ENCODE results near the gene OLIG1.

Gene OLIG1

DNA sequence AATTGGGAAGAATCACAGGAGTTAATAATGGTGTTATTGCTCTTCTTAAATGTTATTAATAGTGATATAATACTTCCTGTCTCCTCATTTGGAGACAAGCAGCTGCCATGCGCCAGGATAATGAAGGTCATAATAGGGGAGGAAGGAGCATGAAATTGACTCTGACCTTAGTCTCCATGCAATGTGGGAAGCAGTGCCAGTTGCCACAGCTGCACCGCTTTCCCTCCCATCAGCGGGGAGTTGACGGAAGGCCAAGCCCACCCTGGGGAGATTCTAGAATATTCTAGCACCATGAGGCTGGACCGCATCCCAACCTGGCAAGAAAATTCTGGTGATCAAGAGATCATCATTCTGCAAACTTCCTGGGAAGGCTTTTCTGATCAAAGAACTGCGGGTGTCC, 11.0 kb upstream of the OLIG1 start:
- H3K27me3 ChIP-seq (ENCODE audit: insufficient read depth, low read depth, severe bottlenecking) = no peaks in the 10 kb centered on the region
- no peak overlapping the region for H3K4me3 ChIP-seq (ENCODE audit: low read depth, low read length)
- H3K36me3 ChIP-seq = no peaks in the 10 kb centered on the region
- no peak for DNase-seq
- TF ChIP-seq, protein P1, sequence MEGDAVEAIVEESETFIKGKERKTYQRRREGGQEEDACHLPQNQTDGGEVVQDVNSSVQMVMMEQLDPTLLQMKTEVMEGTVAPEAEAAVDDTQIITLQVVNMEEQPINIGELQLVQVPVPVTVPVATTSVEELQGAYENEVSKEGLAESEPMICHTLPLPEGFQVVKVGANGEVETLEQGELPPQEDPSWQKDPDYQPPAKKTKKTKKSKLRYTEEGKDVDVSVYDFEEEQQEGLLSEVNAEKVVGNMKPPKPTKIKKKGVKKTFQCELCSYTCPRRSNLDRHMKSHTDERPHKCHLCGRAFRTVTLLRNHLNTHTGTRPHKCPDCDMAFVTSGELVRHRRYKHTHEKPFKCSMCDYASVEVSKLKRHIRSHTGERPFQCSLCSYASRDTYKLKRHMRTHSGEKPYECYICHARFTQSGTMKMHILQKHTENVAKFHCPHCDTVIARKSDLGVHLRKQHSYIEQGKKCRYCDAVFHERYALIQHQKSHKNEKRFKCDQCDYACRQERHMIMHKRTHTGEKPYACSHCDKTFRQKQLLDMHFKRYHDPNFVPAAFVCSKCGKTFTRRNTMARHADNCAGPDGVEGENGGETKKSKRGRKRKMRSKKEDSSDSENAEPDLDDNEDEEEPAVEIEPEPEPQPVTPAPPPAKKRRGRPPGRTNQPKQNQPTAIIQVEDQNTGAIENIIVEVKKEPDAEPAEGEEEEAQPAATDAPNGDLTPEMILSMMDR (IDR thresholded peaks at IDR 0.05; ENCODE audit: low read depth, low read length) = no peak
- H3K27ac ChIP-seq = no peak overlapping the region
- H3K9me3 ChIP-seq (ENCODE audit: severe bottlenecking) = no peaks in the 10 kb centered on the region

GRCh38 chr21:33059380-33059841, 10.5 kb upstream of the OLIG1 start:
- Histone ChIP-seq H3K9me3 (ENCODE audit: severe bottlenecking) (no peaks in the 10 kb centered on the region), H3K27me3 (ENCODE audit: insufficient read depth, low read depth, severe bottlenecking) (no peaks in the 10 kb centered on the region), H3K27ac (no peak overlapping the region), H3K4me3 (ENCODE audit: low read depth, low read length) (no peak overlapping the region), H3K36me3 (no peaks in the 10 kb centered on the region)
- TF ChIP-seq, protein P1 (IDR thresholded peaks at IDR 0.05; ENCODE audit: low read depth, low read length) = no peak
- DNase-seq = no peak

DNA sequence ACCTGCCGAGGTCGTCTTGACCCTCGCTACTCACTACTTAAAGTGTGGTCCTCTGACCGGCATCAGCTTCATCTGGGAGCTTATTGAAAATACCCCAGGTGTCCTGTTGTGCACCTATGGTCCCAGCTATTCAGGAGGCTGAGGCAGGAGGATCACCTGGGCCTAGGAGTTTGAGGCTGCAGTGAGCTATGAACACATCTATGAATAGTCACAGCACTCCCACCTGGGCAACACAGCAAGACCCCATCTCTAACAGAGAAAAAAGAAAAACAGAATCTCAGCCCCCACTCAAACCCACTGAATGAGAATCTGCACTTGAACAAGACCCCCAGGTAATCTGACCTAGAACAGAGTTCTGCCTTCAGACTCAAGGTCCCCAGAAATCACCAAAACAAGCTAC, 8.7 kb upstream of the OLIG1 start:
- TF ChIP-seq, protein P1 (IDR thresholded peaks at IDR 0.05; ENCODE audit: low read depth, low read length) = no peak
- no peaks in the 10 kb centered on the region for H3K27me3 ChIP-seq (ENCODE audit: insufficient read depth, low read depth, severe bottlenecking)

DNA sequence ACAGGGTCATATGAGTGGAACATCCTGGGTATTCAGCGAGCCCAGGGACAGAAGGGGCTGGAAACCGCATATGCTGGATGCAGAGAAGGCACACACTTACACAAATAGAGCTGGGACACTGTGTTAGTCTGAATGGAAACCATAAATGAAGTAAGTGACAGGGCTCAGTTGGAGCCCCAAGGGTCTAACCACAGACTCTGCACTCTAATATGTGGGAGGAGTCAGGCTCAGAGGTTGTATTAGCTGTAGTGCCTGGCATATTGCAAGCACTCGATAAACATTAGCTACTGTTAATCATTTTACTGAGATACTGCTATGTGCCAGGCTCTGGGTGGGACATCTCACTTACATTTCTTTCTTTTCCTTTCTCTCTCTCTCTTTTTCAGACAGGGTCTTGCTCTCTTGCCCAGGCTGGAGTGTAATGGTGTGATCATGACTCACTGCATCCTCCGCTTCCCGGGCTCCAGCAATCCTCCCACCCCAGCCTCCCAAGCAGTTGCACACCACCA, 6.5 kb upstream of the OLIG1 start:
- H3K27me3 ChIP-seq (ENCODE audit: insufficient read depth, low read depth, severe bottlenecking) = peaks cover 5% of the 10 kb centered on the region
- H3K4me3 ChIP-seq (ENCODE audit: low read depth, low read length) = no peak overlapping the region

More for the DNA sequence above, 8.7 kb upstream of the OLIG1 start:
- no peak overlapping the region for H3K4me3 ChIP-seq (ENCODE audit: low read depth, low read length)
- no peak overlapping the region for H3K27ac ChIP-seq
- no peaks in the 10 kb centered on the region for H3K36me3 ChIP-seq
- H3K9me3 ChIP-seq (ENCODE audit: severe bottlenecking) = no peaks in the 10 kb centered on the region
- no peak for DNase-seq

GRCh38 chr21:33063907-33064622, 5.9 kb upstream of the OLIG1 start:
- TF ChIP-seq, protein P1 (IDR thresholded peaks at IDR 0.05; ENCODE audit: low read depth, low read length) = no peak
- Histone ChIP-seq H3K9me3 (ENCODE audit: severe bottlenecking) (peaks cover 3% of the 10 kb centered on the region), H3K36me3 (no peaks in the 10 kb centered on the region), H3K4me3 (ENCODE audit: low read depth, low read length) (no peak overlapping the region), H3K27ac (no peak overlapping the region), H3K27me3 (ENCODE audit: insufficient read depth, low read depth, severe bottlenecking) (peaks cover 10% of the 10 kb centered on the region)
- no peak for DNase-seq

More for the DNA sequence above, 6.5 kb upstream of the OLIG1 start:
- TF ChIP-seq, protein P1 (IDR thresholded peaks at IDR 0.05; ENCODE audit: low read depth, low read length) = no peak
- Histone ChIP-seq H3K9me3 (ENCODE audit: severe bottlenecking) (no peaks in the 10 kb centered on the region), H3K36me3 (no peaks in the 10 kb centered on the region), H3K27ac (no peak overlapping the region)
- DNase-seq = no peak
